Measurements from ENCODE around the gene MKRN1.
"Not testable (repeated sequence)": the region's sequence is repeated elsewhere in the genome, so short reads cannot be mapped to it uniquely, and the experiment has no call there.

DNA sequence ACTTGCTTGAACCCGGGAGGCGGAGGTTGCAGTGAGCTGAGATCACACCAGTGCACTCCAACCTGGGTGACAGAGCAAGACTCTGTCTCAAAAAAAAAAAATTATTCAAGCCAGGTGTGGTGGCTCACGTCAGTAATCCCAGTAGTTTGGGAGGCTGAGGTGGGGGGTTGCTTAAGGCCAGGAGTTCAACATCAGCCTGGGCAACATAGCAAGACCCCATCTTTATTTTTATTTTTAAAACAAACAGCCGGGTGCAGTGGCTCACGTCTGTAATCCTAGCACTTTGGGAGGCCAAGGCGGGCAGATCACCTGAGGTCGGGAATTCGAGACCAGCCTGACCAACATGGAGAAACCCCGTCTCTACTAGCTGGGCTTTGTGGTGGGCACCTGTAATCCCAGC, 63.5 kb downstream of the MKRN1 start:
- TF ChIP-seq EP300, POLR2A (IDR thresholded peaks at IDR 0.05): not testable (repeated sequence)

All from suprapubic skin (tissue), 2 donors.